Epidermal melanocyte (primary cell): ENCODE data around the gene LRMDA.

Source experiments
- DNase-seq: peaks from one replicate; pipeline ENCODE4 v3.0.0; 2011; ENCODE audit warnings: low spot score; ENCODE audit not compliant: insufficient read length

Gene LRMDA

DNA sequence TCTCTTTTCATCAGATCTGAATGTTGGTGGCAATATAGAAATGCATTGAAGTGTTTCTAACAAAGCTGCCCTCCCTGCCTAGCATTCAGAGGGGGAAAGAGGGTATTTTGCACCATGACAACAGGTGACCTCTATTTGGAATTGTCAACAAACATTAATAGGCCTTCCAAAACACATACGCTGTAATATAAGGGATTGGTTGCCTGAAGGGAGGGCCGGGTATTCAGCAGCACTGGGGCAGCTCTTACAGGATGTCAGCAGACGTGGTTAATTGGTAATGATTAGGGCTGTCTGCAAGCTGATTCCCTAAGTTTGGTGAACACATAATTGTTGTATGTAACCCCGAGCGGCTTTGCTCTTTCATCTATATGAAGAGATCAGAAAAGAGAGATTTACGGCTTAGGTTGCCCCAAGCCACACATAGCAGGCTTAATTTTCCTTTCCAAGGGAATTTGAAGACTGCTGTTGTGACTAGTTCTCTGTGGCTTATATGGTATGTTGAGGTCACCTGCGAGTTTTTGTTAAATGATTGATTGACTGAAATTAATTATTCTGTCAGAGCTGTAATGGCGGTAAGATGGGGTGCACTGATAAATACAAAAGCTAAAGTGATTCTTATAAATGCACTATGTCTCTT is 759.3 kb downstream of the LRMDA start:
- DNase-seq, result no peak

DNA sequence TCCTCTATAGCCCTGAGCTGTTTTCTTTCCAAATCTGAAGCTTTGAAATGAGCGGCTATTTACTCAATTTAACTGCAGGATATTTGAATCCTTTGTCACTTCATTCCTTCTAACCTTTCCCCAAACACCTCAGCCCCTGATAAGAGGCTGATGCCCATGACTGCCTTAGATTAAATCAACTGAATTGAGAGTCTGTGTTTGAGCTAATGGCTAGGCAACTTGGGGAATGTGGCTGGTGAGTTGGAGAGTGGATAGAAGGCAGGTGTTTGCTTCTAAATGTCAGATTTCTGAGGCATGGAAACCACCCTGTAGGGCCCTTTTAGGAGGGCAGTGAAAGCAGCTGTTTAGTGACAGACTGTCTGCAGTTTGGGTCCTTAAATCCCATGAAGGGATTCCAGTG is 759.9 kb downstream of the LRMDA start:
- DNase-seq, result no peak

DNA sequence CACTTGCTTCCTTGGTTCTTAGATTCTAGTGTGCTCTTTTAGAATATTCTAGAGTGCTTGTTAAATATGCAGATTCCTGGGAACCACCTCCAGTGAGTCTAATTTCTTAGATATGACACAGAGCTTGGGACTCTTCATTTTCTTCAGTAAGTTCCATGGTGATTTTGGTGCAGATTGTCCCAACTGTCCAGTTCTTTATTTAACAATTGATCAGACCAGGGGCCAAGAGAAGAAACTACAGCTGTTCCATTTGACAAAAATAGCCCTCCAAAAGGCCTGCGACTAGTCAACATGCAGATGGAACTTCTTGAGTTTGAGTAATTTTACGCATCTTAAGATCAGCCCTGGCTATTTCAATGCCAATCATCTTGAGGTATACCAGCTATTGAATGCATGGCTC is 760.7 kb downstream of the LRMDA start:
- DNase-seq, result no peak

DNA sequence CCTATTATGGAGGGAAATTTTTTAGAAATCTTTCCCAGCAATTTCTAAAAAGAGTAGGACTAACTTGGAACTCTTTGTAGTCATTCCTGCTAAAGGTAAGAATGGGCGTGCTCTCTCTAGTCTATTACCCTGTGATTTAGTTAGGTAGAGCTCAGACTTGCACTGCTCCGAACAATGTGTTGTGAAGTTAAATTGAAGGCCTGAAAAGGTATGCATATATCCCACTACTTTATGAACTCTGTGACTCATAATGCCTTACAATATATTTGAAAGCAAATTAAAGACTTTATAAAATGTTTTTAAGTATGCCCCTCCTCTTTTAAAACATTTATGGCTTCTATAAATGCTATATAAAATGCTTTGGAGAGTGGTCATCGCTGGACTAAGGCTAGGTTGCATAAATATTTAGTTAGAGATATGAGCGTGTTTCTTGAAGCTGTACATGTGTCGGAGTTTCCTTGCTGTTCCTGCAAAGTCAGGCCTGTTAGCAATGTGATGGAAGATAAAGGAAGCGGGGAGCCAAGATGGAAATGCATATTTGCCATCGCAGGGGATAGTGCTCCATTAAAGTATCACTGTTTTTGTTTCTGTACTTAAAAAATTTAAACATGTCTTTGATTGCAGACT is 761.4 kb downstream of the LRMDA start:
- no peak for DNase-seq

DNA sequence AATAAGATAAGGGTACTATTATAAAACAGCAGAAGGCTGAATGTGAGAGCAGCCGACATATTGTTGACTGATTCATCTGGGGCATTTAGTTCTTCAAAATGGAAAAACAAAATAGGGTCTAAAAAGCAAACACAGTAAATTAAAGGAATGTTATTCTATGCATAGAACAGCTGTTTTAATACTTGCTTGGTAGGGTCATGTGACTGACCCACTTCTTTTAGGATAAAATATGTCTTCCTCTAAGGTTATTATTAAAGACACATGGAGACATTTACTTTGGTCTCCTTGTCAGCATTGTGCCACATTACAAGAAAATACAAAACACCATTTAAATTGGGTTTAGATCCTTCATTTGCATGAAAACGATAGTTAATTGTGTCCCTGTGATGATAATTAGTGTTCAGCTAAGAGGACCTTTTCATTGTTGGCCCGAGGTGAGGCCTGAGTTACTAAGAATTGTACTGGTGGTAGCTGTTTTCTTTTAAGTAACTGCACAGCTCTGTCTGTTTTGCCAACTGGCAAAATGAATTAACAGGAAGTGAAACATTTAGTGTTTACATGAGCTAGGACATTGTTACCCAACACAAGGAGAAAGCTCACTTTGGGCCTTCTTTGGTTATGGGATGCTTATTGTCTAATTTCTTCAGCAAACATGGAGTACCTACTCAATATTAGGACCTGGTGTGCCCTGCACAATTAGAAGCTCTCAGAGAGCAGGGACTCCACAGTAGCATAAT is 764.4 kb downstream of the LRMDA start:
- DNase-seq, result no peak

DNA sequence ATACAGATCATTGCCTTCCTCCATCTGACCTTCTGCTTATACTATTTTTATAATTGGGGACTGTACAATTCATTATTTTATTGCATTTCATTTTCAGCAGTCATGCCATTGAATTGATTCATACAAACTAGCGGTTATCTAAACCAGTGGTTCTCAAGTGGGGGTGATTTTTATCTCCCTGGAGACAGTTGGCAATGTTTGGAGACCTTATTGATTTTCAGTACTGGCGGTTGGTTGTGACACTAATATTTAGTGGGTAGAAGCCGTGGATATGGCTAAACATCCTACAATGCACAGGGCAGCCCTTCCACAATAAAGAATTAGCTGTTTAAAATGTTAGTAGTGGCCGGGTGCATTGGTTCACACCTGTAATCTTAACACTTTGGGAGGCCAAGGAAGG is 765.9 kb downstream of the LRMDA start:
- no peak for DNase-seq

DNA sequence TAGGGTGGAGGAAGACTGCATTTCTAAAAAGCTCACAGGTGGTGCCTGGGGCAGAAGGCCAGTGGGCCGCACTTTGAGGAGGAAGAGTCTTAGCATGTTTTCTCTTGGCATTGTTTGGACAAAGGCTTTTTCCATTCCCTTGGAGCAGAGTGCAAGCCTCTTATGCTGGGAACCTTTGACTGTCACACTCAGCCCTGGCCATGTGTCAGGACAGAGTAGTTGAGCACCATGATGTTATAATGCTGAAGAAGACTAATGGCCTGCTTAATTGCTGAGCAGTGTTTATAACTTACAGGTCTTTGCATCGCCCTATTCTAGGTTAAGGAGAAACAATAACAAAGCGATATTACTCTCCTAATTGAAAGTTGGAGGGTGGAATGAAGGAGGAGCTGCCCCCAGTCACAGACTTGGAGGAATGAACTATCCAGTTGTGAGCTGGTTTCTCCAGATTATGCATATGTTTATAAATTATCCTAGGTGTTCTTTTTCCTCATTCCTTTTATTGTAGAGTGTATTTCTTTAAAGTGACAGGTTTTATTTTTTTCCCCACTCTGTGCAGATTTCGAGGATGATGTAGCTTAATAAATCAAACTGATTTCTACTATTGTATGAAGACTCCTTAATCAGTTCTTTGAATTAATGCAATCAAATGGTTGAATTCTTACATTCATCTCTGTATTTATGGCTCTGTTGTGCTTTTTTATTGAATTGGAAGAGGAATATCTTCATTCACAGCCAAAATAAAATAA is 767.0 kb downstream of the LRMDA start:
- no peak for DNase-seq

DNA sequence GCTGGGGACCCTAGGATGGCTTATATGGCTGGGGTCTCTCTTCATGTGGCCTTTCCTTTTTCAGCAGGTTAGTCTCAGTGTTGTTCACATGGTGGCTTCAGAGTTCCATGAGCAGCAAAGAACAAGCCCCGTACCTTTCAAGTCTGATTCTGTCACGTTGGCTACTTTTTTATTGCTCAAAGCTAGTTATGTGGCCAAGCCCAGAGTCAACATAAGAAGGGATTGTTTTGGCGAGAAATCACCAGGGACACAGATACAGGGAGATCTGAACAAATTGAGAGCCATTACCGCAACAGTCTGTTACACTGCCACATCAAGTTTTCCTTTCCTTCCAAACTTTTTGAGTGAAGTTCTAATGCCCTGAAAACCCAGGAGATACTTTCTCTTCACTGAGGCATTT is 770.5 kb downstream of the LRMDA start:
- DNase-seq, result no peak

DNA sequence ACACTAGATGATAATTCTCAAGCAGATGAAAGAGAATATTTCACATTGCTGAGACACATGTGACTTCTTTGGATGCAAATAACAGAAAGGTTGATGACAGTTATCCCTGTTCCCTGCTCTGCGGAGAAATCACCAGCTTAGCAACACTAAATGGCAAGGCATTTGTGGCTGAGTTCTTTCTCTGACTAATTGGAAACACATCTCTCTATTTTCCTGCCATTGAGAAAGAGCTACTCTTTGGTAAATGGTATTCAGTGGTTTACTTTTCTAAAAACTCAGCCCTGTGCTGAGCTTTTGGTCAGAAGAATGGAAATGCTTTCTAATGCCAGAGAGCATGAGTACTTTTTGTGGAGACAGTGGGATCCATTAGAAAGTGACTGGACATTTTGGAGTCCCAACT is 771.4 kb downstream of the LRMDA start:
- DNase-seq, result peak; percentile 56

DNA sequence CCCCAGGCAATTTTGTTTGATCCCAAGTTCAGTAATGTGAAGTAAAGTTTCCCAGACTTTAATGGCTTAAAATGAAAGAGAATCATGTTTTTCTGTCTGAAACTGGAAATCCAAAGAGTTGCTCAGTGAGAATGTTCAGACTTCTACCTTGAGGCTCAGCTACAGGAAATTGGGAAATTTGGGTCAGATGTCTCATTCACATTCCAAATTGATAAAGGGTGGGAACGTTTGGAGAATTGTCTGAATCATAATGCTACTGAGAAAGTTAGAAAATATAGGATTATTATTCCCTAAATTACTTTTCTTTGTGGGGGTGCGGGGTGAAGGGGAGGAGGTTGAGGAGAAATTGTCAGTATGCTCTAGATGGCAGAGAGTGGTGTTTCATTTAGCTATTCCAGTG is 773.9 kb downstream of the LRMDA start:
- no peak for DNase-seq

DNA sequence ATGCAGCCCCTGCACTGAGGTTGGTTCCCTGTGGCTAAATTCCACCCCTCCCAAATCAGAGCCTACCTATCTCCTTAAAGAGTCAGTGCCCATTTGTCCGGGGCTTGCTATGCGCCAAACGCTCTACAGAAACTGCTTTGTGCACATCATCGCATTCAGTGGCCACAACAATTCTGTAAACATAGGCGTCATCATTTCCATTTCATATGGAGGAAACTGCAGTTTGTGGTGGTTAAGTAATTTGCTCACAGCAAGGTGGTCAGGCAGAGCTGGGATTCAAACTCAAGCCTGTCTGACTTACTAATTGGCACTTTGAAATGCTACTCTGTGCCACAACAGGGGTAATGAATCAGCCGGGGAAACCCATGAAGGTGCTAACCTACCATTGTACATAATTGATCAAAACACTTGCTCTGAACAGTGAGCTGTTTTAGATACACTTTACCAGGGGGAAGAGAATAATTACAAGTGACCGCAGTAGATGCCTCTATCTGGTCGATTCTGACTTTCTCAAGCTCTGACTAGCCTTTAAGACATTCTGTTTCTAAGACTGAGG is 775.5 kb downstream of the LRMDA start:
- no peak for DNase-seq

DNA sequence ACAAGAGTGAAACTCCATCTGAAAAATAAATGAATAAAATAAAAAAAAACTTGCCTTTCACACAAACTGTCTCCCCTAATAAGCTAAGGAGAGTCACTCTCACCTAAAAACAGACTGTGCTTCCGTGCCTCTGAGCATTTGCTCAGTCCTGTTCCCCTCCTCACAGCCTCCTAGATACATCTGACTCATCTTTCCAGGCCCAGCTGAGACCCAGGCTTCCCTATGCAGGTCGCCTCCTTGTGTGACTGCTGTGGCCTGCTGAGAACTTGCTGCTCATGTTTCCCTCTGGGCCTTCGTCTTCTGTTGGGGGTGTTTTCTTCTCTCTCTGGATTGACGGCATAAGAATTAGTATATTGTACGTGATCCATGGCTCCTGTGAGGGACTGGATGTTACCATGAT is 777.7 kb downstream of the LRMDA start:
- DNase-seq, result no peak

DNA sequence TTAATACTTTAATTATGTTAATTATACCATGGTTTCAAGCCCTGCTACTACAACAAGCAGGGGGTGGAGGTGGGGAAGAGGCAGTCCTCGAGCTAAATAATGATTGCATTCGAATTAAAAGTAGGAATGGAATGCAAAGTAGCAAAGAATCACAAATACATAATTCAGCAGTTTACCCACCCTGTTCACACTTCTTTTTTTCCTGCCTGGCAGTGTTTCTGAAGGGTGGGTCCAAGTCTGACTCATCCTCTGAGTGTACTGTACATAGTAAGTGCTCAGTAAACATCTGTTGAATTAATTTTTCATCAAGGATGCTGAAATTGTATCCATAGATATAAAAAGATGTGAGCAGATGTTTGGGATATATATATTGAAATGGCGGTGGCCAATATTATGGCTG is 778.8 kb downstream of the LRMDA start:
- no peak for DNase-seq

DNA sequence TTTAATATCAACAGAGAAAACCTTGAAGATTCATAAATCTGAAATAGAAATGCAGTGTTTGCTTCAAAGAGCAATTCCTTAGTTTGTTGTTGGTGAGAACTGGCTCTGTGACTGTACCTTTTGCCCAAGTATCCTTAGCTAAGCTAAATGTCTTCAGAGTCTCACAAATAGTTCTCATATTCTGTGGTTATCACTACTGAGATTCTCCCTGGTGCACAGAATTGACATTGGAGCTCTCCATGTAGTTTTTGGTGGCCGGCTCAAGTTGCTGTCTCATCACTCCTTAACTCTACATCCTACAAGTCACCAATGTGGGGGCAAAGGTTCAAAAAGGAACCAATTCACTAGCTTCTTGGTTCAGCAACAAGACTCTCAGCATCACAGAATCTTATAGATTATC is 780.3 kb downstream of the LRMDA start:
- no peak for DNase-seq

DNA sequence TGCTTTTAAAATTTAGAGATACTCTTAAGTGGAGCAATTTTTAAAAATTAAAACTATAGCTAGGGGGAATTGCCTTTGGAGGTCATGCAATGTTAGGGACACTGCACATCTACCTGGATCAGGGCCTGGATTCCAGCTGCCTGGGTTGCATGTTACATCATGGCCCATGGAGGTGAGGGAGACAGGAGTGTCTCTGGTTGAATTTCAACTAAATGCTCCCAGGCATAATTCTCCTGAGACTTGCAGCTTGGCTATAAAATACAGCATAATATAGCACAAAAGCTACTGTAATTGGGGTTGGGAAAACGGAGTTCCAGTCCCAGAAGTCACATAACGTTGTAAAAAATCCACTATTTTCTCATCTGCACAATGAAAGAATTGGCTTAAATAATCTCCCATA is 782.5 kb downstream of the LRMDA start:
- DNase-seq, result no peak

DNA sequence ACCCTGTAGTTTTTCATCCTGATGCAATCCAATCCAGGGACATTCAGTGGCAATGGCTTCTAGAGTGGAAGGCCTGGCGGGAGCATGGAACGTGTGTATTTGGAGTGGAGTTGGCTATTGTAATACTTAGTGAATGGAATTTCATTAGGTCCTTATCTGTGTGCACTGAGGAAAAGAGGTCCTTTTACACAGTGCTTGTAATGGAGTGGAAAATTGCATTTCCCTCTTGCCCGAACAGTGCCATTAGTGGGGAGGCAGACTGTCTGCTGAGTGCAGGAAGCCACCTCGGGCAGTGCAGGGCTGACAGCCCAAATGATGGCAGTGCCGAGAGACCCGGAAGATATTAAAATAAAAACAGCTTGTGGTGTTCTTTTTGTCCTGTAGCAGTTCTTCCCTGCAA is 786.6 kb downstream of the LRMDA start:
- no peak for DNase-seq

DNA sequence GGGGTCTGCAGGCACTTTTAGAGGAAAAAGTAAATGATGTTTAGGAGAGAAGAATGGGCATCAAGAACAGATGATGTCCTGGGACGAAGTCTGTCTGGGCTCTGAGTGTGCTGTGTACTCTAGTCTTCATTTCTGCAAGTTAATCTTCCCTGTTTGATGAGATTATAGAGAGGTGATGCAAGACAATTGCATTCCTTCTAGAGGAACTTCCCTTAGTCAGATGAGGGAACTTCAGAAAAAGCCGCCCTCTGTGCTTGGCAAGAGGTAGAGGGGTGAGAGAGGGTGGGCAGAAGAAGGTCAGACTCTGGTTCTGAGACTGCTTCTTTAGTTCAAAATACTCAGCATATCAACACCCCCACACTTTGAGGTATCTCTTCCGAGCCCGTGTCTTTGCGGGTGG is 797.9 kb downstream of the LRMDA start:
- DNase-seq, result no peak

DNA sequence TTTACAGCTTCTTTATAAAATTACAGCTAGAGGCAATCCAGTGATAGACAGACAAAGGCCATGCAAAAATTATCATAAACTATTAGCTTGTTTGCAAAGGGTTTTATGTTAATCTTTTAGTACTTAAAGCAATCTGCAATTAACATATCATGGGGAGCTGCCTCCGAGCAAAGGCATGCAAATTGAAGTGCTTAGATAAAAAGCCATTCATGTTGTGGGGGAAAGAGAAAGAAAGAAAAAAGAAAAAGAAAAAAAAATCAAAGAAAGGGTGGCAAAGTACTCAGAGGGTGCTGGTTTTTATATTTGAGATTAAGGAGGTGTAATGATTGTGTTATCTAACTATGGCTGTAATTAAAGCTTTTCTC is 799.5 kb downstream of the LRMDA start:
- DNase-seq, result no peak

DNA sequence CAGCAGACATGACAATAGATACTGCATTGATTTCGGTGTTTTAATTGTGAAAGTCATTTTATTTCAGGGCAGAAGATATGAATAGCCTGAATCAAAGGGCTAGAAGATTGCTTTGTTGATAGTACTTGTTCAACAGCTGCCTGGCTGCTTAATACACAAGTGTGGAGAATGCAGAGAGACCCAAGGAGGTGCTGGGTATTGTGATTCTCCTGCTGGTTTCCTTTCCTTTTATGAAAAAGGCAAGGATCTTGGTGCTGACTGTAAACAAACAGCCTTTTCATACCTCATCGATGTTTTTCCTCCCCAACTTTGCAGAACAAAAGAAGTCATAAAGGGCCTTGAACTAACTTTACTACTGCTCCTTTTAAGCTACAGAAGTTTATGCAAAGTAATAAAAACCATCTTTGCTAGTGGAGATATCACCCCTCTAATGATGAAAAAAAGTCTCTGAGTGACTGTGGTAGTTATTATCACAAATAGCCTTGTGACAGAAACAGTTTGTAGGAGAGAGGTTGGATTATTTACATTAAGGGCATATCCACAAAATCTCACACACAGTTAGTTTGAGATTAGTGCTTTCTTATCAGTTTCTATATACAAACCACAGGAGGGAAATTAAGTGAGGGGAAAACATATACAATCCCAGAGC is 800.0 kb downstream of the LRMDA start:
- no peak for DNase-seq

DNA sequence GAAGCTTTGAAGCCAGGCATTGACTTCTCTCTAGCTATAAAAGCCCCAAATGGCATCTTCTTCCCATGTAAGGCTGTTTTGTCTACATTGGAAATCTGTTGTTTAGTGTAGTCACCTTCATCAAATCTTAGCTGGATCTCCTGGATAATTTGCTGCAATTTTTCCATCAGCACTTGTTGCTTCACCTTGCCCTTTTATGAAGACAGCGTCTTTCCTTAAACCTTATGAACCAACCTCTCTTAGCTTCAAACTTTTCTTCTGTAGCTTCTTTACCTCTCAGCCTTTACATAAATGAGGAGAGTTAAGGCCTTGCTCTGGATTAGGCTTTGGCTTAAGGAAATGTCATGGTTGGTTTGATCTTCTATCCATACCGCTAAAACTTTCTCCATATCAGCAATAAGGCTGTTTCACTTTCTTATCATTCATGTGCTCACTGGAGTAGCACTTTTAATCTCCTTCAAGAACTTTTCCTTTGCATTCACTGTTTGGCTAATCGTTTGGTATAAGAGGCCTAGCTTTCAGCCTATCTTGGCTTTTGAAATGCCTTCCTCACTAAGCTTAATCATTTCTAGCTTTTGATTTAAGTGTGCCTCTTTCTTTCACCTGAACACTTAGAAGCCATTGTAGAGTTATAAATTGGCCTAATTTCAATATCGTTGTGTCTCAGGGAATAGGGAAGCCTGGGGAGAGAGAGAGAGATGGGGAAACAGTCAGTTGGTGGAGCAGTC is 803.2 kb downstream of the LRMDA start:
- DNase-seq, result no peak

DNA sequence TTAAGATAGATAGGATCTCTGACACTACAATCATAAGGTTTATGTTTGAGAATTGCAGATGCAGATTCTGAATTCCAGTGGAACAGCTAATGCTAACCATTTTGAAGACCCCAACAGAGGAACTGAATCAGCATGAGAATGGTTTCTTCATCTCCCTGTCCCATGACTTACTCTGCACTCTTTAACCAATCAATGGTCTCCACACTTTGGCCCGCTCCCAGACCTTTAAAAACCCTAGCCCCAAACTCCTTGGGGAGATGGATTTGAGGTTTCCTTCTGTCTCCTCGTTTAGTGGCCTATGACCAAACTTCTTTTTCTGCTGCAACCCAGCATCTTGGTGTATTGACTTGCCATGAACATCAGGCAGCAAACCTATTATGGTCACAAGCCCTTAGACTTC is 804.9 kb downstream of the LRMDA start:
- DNase-seq, result no peak
